GM10266 (cell line): Measurements from ENCODE around the gene MMAB.

Source experiments
- DNase-seq: peaks from one replicate; pipeline ENCODE4 v3.0.0; 2012; ENCODE audit errors: extremely low spot score
- CTCF ChIP-seq: IDR thresholded peaks from 2 replicates; pipeline ENCODE4 v1.5.1; 2012; ENCODE audit warnings: mild to moderate bottlenecking, low read depth; ENCODE audit not compliant: control insufficient read depth, insufficient read depth; ENCODE audit errors: missing control alignments

MMAB gene

DNA sequence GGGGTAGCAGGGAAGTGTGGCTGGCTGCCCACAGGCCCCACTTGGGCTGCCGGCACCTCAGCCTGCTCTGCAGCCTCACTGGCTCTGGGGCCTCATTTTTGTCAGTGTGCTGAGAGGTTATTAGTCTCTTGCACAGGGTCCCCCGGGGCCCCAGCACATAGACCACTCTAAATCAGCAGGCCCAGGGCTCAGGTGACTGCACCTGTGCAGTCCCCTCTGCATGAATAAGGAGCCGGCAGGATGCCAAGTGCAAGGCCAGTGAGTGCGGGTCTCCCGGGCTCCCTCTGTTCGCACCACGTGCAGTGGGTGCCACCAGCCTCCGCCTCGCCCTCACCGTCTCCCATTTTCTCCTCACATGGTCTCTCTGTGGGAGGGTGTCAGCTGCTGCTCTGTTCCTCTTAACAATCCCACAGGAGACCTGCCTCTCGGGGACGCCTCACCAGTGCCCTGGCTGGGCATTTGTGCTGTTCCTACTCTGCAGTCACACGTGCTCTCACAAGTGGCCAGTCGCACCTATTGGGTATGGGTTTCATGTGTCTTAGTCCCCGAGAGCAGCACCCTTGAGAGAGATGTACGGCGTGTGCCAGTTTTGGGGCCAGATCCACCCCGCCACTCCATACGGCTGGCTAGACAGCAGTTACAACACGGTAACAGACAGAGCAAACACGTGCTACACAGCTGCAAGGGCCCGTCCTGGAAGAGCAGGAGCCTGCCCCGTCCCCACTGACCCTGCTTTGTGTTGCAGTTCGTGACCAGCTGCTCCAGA is 40.4 kb downstream of the MMAB start:
- no peak for DNase-seq
- TF ChIP-seq CTCF: no peak

- TF ChIP-seq CTCF: no peak
Observed at GRCh38 chr12:109531411-109531810, 41.9 kb downstream of the MMAB start.

GRCh38 chr12:109529691-109530640 is 43.3 kb downstream of the MMAB start:
- TF ChIP-seq CTCF: no peak
- no peak for DNase-seq

More at GRCh38 chr12:109531411-109531810, 41.9 kb downstream of the MMAB start:
- no peak for DNase-seq

GRCh38 chr12:109527489-109528123 is 45.7 kb downstream of the MMAB start:
- no peak for TF ChIP-seq CTCF
- DNase-seq: no peak

DNA sequence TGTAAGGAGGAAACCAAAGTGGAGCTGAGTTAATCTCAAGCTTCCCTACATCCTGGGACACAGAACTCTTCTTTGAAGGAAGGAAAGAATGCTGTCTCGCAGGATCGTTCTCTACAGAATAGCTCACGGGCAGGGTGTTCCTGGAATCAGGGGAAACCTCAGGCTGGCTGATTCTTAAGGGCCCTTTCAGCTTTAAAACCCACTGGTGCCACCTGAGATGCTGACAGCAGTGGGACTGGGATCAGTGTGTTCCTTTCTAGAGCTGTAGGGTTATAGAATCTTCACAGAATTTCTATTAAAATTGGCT is 48.1 kb downstream of the MMAB start:
- TF ChIP-seq CTCF: no peak
- DNase-seq: no peak

- no peak for DNase-seq
- no peak for TF ChIP-seq CTCF
Observed at GRCh38 chr12:109524466-109525278, 48.6 kb downstream of the MMAB start.
